ENCODE data around the gene CADPS. TPM values are rescaled to one million over a fixed set of nuclear protein-coding genes. Genes with fewer than 3 reads are reported as not detected.

The CADPS gene
- total RNA-seq, 2 experiments from 2014 or later: 61.3 to 68.6 TPM

DNA sequence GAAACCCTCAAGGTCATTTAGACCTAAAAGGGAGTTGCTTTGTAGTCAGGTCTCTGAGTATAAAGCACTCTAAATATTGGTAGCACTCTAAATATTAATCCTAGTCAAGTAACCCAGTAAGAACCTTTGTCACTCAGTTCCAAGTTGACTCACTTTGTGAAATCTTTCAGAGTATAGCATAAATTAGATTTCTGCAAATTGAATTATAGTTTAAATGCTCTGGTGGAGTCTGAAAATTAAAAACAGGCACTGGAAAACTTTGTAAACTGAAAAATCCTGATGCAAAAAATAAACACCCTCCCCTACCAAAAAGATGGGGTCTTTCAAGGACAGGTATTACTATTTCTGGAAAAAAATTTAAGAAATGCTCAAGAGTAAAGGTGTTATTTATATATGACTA lies 305.6 kb downstream of the CADPS start:
- H4K20me1 ChIP-seq (ENCODE audit: insufficient read depth, low read length): no peaks in the 10 kb centered on the region
- intact Hi-C loops (cut with micrococcal nuclease; ENCODE audit: unreplicated experiment): no loop called here
- H3K4me1 ChIP-seq (ENCODE audit: insufficient read depth, low read length, poor library complexity, severe bottlenecking): no peaks in the 10 kb centered on the region
- BruUV-seq (replicated peaks): no TSS peak
- ChIA-PET POLR2A (interaction anchor here (0.7 kb wide), 2 partner anchors 9 to 89 kb away, joined by 3 to 4 read pairs; no protein-coding TSS in a partner anchor), CTCF (ENCODE audit: unreplicated experiment) (no interaction called here)
- TF ChIP-seq, protein P1, sequence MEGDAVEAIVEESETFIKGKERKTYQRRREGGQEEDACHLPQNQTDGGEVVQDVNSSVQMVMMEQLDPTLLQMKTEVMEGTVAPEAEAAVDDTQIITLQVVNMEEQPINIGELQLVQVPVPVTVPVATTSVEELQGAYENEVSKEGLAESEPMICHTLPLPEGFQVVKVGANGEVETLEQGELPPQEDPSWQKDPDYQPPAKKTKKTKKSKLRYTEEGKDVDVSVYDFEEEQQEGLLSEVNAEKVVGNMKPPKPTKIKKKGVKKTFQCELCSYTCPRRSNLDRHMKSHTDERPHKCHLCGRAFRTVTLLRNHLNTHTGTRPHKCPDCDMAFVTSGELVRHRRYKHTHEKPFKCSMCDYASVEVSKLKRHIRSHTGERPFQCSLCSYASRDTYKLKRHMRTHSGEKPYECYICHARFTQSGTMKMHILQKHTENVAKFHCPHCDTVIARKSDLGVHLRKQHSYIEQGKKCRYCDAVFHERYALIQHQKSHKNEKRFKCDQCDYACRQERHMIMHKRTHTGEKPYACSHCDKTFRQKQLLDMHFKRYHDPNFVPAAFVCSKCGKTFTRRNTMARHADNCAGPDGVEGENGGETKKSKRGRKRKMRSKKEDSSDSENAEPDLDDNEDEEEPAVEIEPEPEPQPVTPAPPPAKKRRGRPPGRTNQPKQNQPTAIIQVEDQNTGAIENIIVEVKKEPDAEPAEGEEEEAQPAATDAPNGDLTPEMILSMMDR (conservative IDR thresholded peaks at IDR 0.05; ENCODE audit: low read length): no peak
- no peak for TF ChIP-seq EZH2phosphoT487 (IDR thresholded peaks at IDR 0.05; ENCODE audit: borderline replicate concordance, low read depth, low read length)
- no peak overlapping the region for H3K4me2 ChIP-seq (ENCODE audit: low read length)
- H2AFZ ChIP-seq (ENCODE audit: low read length): no peak overlapping the region
- H3K9me2 ChIP-seq (ENCODE audit: insufficient read depth, low read length): no peaks in the 10 kb centered on the region
- H3K79me2 ChIP-seq (ENCODE audit: insufficient read depth, low read depth, low read length): no peaks in the 10 kb centered on the region
- no peak for DNase-seq (ENCODE audit: low spot score)
- no peaks in the 10 kb centered on the region for H3K36me3 ChIP-seq (ENCODE audit: insufficient read depth, low read length)
- H3K4me3 ChIP-seq (ENCODE audit: low read depth, low read length, poor library complexity, severe bottlenecking): no peak overlapping the region
- H3K9me3 ChIP-seq (ENCODE audit: low read length): no peaks in the 10 kb centered on the region
- H3K27ac ChIP-seq (ENCODE audit: low read depth, low read length, poor library complexity, severe bottlenecking): no peak overlapping the region

DNA sequence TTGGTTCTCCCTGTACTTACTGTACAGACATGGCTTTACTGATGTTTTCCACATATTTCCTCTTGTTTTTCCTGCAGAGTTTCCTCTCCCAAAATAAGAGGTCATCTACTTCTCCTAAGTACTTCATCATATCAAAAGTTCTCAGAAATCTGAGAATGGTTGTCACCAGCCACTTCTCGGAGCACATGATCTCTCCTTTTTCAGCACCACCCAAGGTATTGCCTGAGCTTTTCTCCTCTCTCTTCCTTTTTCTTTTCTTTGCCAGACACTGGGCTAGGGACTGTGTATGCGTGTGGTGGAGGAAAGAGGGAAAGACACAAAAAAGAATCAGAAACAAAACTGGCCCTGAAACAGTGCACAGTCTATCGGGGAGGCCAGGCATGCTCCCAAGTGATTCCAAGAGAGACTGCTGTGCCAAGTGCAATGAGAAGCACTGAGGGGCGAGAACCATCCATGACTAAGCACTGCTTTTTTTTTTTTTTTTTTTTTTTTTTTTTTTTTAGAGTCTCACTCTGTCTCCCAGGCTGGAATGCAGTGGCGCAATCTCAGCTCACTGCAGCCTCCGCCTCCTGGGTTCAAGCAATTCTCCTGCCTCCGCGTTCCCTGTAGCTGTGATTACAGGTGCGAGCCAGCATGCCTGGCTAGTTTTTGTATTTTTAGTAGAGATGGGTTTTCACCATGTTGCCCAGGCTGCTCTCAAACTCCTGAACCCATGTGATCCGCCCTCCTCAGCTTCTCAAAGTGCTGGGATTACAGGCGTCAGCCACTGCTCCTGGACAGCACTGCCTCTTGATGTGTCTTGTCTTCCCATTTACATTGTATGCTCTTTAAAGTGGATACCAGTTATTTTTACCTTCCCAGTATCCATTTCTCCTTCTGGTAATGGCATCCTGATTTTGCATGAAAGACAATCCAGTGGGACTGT lies 307.9 kb downstream of the CADPS start:
- ChIA-PET CTCF (ENCODE audit: unreplicated experiment) (no interaction called here), POLR2A (no interaction called here)
- no peaks in the 10 kb centered on the region for H3K36me3 ChIP-seq (ENCODE audit: insufficient read depth, low read length)
- no peaks in the 10 kb centered on the region for H3K9me3 ChIP-seq (ENCODE audit: low read length)
- no peaks in the 10 kb centered on the region for H3K4me1 ChIP-seq (ENCODE audit: insufficient read depth, low read length, poor library complexity, severe bottlenecking)
- intact Hi-C loops (cut with micrococcal nuclease; ENCODE audit: unreplicated experiment): no loop called here
- no peak overlapping the region for H3K4me3 ChIP-seq (ENCODE audit: low read depth, low read length, poor library complexity, severe bottlenecking)
- H3K27ac ChIP-seq (ENCODE audit: low read depth, low read length, poor library complexity, severe bottlenecking): no peak overlapping the region
- no peak overlapping the region for H3K4me2 ChIP-seq (ENCODE audit: low read length)
- H2AFZ ChIP-seq (ENCODE audit: low read length): no peak overlapping the region
- H3K9me2 ChIP-seq (ENCODE audit: insufficient read depth, low read length): no peaks in the 10 kb centered on the region
- BruUV-seq (replicated peaks): no TSS peak
- no peak for DNase-seq (ENCODE audit: low spot score)
- TF ChIP-seq, protein P1 (conservative IDR thresholded peaks at IDR 0.05; ENCODE audit: low read length): no peak
- no peak for TF ChIP-seq EZH2phosphoT487 (IDR thresholded peaks at IDR 0.05; ENCODE audit: borderline replicate concordance, low read depth, low read length)
- H4K20me1 ChIP-seq (ENCODE audit: insufficient read depth, low read length): no peaks in the 10 kb centered on the region
- no peaks in the 10 kb centered on the region for H3K79me2 ChIP-seq (ENCODE audit: insufficient read depth, low read depth, low read length)

DNA sequence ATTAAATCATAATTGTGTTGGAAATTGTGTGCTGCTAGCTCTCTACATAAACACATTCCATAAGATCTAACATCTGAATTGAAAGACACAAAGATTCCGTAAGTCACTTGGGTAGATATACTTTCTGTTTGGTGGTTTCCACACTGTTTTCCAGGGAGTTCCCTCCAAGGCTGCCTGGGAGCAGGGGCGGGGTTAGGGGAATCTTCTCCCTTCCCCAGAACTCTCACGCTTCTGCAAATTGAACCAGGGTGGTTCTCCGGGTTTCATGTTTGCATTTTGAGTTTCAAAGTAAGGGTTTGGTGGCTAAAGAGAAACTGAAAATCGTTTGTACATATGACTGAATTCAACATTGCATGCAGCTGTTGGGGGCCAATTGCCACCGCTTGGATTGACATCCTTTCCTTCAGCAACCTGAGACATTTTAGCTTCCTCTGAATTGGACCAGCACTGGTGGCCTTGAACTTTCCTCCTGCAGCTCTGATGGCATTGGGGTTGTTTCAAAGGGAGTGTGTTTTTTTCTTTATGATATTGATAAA lies 309.1 kb downstream of the CADPS start:
- no peak overlapping the region for H2AFZ ChIP-seq (ENCODE audit: low read length)
- CTCF ChIA-PET (ENCODE audit: unreplicated experiment): no interaction called here
- intact Hi-C loops (cut with micrococcal nuclease; ENCODE audit: unreplicated experiment): no loop called here

More for the DNA sequence above, 309.1 kb downstream of the CADPS start:
- H3K4me1 ChIP-seq (ENCODE audit: insufficient read depth, low read length, poor library complexity, severe bottlenecking): no peaks in the 10 kb centered on the region
- H3K27ac ChIP-seq (ENCODE audit: low read depth, low read length, poor library complexity, severe bottlenecking): no peak overlapping the region
- POLR2A ChIA-PET: no interaction called here
- no peaks in the 10 kb centered on the region for H4K20me1 ChIP-seq (ENCODE audit: insufficient read depth, low read length)
- BruUV-seq (replicated peaks): no TSS peak
- H3K79me2 ChIP-seq (ENCODE audit: insufficient read depth, low read depth, low read length): no peaks in the 10 kb centered on the region
- no peak for DNase-seq (ENCODE audit: low spot score)
- H3K36me3 ChIP-seq (ENCODE audit: insufficient read depth, low read length): no peaks in the 10 kb centered on the region
- H3K4me2 ChIP-seq (ENCODE audit: low read length): no peak overlapping the region
- H3K9me3 ChIP-seq (ENCODE audit: low read length): no peaks in the 10 kb centered on the region
- no peak overlapping the region for H3K4me3 ChIP-seq (ENCODE audit: low read depth, low read length, poor library complexity, severe bottlenecking)
- no peak for TF ChIP-seq EZH2phosphoT487 (IDR thresholded peaks at IDR 0.05; ENCODE audit: borderline replicate concordance, low read depth, low read length)
- TF ChIP-seq, protein P1 (conservative IDR thresholded peaks at IDR 0.05; ENCODE audit: low read length): no peak
- H3K9me2 ChIP-seq (ENCODE audit: insufficient read depth, low read length): no peaks in the 10 kb centered on the region

Data from OCI-LY7 (cell line).